GM19043 (cell line): ENCODE results near the gene NCLN.
"Not testable (repeated sequence)": the region's sequence is repeated elsewhere in the genome, so short reads cannot be mapped to it uniquely, and the experiment has no call there.

ENCODE experiments used
- ATAC-seq: cut with Tn5 transposase; IDR thresholded peaks from one replicate; pipeline ENCODE4 v1.9.1; 2021; ENCODE audit warnings: low read depth; ENCODE audit not compliant: unreplicated experiment

Gene NCLN

GRCh38 chr19:3153286-3154230 is 32.2 kb upstream of the NCLN start:
- ATAC-seq = no peak

GRCh38 chr19:3154447-3154846 is 31.3 kb upstream of the NCLN start:
- ATAC-seq = not testable (repeated sequence)

DNA sequence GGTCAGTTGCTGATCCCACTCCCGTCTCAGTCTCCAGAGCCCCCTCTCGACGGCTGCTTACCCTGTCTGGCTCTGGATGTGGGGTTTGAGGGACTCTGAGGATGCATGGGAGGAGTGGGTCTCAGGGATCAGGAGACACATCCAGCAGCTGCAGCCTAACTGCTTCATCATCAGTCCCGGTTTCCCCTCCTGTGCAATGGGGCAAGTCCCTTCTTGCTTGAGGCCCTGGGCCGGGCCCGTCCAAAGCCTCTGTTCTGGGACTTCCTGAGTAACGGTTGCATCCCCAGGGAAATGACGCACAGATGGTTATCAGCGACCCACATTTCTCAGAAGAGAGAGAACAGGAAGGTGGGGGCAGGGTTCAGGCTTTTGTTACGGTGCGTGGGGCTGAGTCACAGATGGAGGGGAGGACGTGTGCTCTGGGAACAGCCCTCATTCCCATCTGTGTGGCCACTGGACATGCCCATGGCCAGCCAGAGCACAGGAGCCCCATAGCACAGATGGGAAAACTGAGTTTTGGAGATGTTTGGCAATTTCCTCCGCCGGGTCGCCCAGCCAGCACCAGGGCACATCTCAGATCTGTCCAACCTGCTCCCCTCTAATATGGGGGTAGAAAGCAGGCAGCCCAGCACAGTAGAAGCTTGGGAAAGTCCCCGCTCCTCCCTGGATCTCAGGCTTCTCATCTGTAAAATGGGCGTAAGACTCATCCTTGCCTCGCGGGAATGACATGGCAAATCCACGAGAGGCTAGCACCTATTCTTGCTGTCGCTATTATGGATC is 30.6 kb upstream of the NCLN start:
- ATAC-seq = no peak

GRCh38 chr19:3157096-3157845 is 28.5 kb upstream of the NCLN start:
- no peak for ATAC-seq

DNA sequence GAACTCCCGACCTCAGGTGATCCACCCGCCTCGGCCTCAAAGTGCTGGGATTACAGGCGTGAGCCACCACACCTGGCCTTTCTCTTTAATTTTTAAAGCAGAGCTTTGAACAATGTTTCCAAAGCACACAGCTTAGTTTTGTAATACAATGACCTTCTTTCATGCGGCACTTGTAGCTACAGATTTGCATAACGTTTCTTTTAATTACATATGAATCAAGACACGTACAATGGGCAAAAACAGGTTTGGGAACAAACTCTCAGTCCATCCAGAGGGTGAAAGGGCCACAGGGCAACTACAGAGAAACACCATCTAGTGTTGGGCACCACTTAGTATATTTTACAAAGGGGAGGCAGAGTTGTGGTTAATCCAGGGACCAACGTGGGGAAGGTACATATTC is 26.2 kb upstream of the NCLN start:
- no peak for ATAC-seq

DNA sequence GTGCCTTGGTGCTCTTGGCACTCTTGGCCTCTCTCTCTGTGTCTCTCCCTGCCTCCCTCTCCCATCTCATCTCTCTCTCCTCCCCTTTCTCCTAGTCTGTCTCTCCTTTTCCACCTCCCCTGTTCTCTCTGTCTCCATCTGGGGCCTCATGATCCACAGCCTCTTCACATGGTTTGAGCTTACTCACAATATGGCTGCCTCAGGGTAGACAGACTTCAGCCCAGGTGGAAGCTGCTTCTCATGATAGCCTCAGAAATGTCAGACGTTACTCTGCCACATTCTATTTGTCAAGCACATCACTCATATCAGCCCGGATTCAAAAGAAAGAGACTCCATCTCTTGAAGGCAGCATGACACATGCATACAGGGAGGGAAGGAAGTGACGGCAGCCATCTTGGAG is 25.5 kb upstream of the NCLN start:
- no peak for ATAC-seq

DNA sequence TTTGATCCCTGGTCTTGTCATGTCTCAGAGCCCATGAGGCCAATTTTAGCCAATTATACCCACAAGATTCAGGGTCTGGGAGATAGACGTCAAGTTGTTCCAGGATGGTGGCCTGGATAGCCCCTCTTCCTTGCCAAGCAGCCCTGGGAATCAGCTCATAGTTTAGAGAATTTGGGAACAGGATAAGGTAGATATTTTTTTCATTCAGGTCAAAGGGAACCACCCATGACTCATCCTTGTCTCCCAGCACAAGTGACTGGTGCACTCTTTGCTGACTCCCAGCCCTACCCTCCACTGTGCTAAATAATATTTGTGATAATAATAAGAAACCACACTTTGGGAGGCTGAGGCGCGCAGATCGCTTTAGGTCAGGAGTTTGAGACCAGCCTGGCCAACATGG is 24.3 kb upstream of the NCLN start:
- no peak for ATAC-seq

DNA sequence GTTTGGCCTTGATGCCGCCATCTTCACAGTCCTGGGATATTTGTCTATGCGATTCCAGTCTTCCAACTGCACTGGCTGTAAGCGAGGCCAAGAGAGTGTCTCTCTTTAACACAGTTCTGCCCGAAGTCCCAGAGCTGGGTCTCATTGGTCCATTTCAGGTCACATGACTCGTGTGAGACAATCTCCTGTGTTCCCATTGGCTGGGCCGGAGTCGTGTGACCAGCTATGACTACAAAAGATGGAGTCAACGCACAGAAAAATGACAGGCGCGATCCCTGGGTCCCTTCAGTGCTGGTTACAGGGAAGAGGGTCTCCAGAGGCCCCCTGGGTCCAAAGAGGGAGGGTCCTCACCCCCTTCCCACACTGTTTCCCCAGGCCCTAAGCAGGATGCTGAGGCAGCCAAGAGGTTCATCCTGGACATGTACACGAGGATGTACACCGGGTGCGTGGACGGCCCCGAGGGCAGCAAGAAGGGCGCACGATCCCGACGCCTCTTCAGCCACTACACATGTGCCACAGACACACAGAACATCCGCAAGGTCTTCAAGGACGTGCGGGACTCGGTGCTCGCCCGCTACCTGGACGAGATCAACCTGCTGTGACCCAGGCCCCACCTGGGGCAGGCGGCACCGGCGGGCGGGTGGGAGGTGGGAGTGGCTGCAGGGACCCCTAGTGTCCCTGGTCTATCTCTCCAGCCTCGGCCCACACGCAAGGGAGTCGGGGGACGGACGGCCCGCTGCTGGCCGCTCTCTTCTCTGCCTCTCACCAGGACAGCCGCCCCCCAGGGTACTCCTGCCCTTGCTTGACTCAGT is 23.1 kb upstream of the NCLN start:
- ATAC-seq = no peak

DNA sequence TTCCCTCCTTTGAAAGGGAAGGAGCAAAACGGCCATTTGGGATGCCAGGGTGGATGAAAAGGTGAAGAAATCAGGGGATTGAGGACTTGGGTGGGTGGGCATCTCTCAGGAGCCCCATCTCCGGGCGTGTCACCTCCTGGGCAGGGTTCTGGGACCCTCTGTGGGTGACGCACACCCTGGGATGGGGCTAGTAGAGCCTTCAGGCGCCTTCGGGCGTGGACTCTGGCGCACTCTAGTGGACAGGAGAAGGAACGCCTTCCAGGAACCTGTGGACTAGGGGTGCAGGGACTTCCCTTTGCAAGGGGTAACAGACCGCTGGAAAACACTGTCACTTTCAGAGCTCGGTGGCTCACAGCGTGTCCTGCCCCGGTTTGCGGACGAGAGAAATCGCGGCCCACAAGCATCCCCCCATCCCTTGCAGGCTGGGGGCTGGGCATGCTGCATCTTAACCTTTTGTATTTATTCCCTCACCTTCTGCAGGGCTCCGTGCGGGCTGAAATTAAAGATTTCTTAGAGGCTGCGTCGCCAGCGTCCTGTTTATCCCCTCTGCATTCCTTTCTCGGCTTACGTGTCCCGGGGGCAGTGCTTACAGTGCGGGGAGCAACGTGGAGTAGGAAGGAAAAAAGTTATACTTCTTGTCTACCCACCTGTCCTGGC is 22.4 kb upstream of the NCLN start:
- no peak for ATAC-seq

DNA sequence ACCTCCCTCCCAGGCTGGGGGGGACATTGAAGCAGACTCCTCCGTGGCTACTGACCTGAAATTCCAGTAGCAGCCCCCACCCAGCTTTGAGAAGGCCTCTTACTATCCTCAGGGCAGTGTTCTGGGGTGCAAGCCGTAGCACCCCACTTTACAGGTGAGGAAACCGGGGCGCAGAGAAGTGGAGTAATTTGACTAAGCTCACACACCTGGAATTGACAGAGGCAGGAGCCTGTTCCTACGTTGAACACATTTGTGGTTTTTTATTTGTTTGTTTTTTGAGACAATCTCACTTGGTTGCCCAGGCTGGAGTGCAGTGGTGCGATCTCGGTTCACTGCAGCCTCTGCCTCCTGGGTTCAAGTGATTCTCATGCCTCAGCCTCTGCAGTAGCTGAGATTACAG is 21.8 kb upstream of the NCLN start:
- no peak for ATAC-seq

DNA sequence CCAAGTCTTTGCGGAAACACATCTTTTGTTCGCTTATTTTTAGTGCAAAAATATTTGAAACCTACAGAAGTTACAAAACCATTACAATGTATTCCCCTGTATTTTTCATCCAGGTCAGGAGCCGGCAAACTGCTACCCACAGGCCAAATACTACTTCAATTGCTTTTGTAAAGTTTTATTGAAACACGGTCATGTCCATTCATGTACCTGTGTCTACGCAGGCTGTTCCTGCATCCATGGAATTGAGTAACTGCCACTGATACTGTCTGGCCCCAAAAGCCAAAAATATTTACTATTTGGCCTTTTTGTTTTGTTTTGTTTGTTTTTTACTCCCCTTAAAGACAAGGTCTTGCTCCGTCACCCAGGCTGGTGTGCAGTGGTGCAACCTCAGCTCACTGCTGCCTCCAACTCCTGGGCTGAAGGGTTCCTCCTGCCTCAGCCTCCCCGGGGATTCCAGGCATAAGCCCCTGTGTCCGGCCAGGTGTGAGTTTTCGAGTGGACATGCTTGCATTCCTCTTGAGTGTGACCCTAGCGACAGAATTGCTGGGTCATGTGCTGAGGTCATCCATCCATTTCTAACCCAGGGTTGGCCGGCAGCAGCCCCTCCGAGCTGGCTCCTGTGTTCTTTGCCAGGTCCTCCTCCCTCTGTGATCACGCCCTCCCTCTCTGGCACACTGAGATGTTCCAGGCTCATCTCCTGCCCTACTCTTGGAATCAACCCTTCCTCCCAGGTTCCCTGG is 18.0 kb upstream of the NCLN start:
- ATAC-seq = no peak

DNA sequence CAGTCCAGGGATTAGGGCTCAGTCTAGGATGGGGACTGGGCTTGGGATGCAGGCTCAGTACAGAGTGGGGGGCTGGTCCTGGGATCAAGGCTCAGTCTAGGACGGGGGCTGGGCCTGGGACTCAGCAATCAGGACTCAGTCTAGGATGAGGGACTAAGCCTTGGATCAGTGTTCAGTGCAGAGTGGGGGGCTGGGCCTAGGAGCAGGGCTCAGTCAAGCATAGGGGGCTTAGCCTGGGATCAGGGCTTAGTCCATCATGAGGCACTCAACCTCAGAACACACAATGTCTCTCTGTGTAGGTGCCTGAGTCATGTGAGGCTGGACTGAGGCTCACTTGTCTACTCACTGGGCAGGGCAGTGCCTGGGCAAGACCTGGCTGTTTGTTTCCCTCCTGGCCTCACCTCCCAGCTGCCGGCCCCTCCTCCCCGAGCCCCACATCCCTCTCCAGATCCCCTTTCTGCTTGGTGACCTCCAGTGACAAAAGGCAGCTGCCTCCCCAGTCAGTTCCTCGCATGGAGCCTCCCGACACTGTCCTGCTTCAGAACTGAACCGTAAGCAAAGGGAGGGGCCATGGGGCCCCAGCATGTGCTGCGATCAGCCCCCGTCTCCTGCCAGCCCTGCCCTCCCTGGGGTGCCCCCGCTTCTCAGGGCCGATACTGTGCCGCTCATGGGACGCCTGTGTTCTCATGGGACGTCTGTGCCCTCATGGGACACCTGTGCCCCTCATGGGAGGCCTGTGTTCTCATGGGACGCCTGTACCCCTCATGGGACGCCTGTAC is 13.6 kb upstream of the NCLN start:
- ATAC-seq = no peak

DNA sequence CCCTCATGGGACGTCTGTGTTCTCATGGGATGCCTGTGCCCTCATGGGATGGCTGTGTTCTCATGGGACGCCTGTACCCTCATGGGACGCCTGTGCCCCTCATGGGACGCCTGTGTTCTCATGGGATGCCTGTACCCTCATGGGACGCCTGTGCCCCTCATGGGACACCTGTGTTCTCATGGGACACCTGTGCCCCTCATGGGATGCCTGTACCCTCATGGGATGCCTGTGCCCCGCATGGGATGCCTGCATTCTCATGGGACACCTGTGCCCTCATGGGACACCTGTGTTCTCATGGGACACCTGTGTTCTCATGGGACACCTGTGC is 13.1 kb upstream of the NCLN start:
- not testable (repeated sequence) for ATAC-seq

- ATAC-seq = no peak
Measured at GRCh38 chr19:3175781-3176714, 9.7 kb upstream of the NCLN start.

DNA sequence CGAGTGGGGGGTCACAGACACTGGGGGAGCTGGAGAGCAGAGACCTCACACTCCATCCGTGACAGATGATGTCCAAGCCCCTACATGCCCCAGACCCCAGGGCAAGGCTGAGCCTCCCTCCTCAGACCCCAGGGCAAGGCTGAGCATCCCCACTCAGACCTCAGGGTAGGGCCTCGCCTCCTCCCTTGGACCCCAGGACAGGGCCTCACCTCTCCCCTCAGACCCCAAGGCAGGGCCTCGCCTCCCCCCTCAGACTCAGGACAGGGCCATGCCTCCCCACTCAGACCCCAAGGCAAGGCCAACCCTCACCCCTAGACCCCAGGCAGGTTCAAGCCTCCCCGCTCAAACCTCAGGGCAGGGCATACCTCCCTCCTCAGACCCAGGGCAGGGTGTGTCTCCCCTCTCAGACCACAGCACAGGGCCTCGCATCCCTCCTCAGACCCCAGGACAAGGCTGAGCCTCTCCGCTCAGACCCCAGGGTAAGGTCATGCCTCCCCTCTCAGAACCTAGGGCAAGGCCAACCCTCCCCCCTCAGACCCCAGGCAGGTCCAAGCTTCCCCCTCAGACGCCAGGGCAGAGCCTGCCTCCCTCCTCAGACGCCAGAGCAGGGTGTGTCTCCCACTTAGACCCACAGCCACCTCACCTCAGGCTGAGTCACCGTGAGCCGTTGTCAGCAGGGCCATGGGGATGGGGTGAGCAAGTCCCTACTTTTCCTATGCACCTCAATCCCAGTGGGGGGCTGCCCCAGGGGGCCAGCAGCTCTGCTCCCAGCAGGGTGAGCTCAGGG is 8.8 kb upstream of the NCLN start:
- no peak for ATAC-seq

DNA sequence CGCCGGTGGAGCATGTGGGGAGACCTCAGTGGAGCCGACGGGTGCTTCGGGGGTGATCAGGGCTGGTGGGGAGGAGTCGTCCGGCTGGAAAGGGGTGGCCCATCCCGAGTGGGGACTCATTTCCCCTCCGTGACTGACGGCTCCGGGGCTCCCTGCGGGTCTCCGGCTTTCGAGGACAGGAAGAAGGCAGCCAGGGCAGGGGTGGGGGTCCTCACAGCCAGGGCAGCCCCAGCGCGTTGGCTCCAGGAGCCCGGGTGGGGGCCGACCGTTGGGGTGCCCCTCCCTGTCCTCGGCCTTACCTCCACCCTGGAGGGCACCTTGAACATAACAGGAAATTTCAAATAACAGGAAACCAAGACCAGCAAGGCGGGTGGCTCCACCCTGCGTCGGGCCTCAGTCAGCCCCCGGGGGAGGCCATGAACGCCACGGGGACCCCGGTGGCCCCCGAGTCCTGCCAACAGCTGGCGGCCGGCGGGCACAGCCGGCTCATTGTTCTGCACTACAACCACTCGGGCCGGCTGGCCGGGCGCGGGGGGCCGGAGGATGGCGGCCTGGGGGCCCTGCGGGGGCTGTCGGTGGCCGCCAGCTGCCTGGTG is 7.3 kb upstream of the NCLN start, which contains the start of gene S1PR4:
Gene S1PR4, plus strand, starts transcription at position 393 of the 596 bp plus-strand sequence. Its CDS starts 24 bp downstream, at position 417.
- no peak for ATAC-seq
